GM23338 (cell line): ENCODE measurements around the gene HDAC5. TPM values are rescaled to one million over a fixed set of nuclear protein-coding genes. Genes with fewer than 3 reads are reported as not detected.

ENCODE experiments used
- ATAC-seq: fragments of 200-7000 bp; cut with Tn5 transposase; 3 replicates; pipeline ENCODE4 v1.9.1; 2020
- DNase-seq: peaks from one replicate; pipeline ENCODE4 v3.0.0-alpha.2; 2015; ENCODE audit warnings: low spot score
- H2AFZ ChIP-seq: fragments of 200-600 bp; sonication (generic); 2 replicates; pipeline ENCODE4 v1.8.0; 2016; ENCODE audit warnings: antibody characterized with exemption, mild to moderate bottlenecking, moderate library complexity
- H3F3A ChIP-seq: fragments of 200-600 bp; sonication (generic); replicated peaks from 2 replicates; pipeline ENCODE4 v1.8.0; 2017; ENCODE audit warnings: antibody characterized with exemption, mixed run types, low read depth
- H3K27ac ChIP-seq: fragments of 200-600 bp; sonication (generic); 2 replicates; pipeline ENCODE4 v1.6.1; 2016; ENCODE audit warnings: low read depth
- H3K27me3 ChIP-seq: fragments of 200-600 bp; sonication (generic); 2 replicates; pipeline ENCODE4 v1.8.0; 2016; ENCODE audit warnings: mild to moderate bottlenecking, mixed run types, moderate library complexity; ENCODE audit not compliant: insufficient read depth
- H3K36me3 ChIP-seq: fragments of 200-600 bp; sonication (generic); 2 replicates; pipeline ENCODE4 v1.8.0; 2016; ENCODE audit warnings: mild to moderate bottlenecking; ENCODE audit not compliant: insufficient read depth
- H3K4me1 ChIP-seq: fragments of 200-600 bp; sonication (generic); 2 replicates; pipeline ENCODE4 v1.8.0; 2016; ENCODE audit warnings: mild to moderate bottlenecking, moderate library complexity; ENCODE audit not compliant: insufficient read depth
- H3K4me2 ChIP-seq: fragments of 200-600 bp; sonication (generic); 2 replicates; pipeline ENCODE4 v1.7.1; 2017; ENCODE audit warnings: mixed run types
- H3K4me3 ChIP-seq: fragments of 200-600 bp; sonication (generic); 2 replicates; pipeline ENCODE4 v1.6.1; 2016; ENCODE audit warnings: mixed run types
- H3K79me2 ChIP-seq: fragments of 200-600 bp; sonication (generic); replicated peaks from 2 replicates; pipeline ENCODE4 v1.8.0; 2017; ENCODE audit warnings: mild to moderate bottlenecking; ENCODE audit not compliant: insufficient read depth
- H3K9me2 ChIP-seq: fragments of 200-600 bp; sonication (generic); 2 replicates; pipeline ENCODE4 v1.8.0; 2017; ENCODE audit not compliant: insufficient read depth
- H4K20me1 ChIP-seq: fragments of 200-600 bp; sonication (generic); replicated peaks from 2 replicates; pipeline ENCODE4 v1.8.0; 2017; ENCODE audit warnings: mild to moderate bottlenecking; ENCODE audit not compliant: insufficient read depth
- H3K27ac Mint-ChIP-seq: 2 replicates; pipeline ENCODE4 v1.8.0; 2020; ENCODE audit warnings: inconsistent platforms, mild to moderate bottlenecking, moderate library complexity, mixed read lengths
- H3K27me3 Mint-ChIP-seq: 3 replicates; pipeline ENCODE4 v1.8.0; 2022; ENCODE audit warnings: low read depth, mild to moderate bottlenecking, moderate library complexity, mixed read lengths, inconsistent platforms; ENCODE audit not compliant: insufficient read depth, poor library complexity
- H3K36me3 Mint-ChIP-seq: 3 replicates; pipeline ENCODE4 v1.8.0; 2021; ENCODE audit warnings: low read depth, mild to moderate bottlenecking, inconsistent platforms, moderate library complexity, mixed read lengths
- H3K4me1 Mint-ChIP-seq: 3 replicates; pipeline ENCODE4 v1.8.0; 2020; ENCODE audit warnings: mild to moderate bottlenecking, inconsistent platforms, mixed read lengths
- H3K4me3 Mint-ChIP-seq: 3 replicates; pipeline ENCODE4 v1.8.0; 2021; ENCODE audit warnings: moderate library complexity, mild to moderate bottlenecking, inconsistent platforms, mixed read lengths
- H3K9me3 Mint-ChIP-seq: 3 replicates; pipeline ENCODE4 v1.8.0; 2020; ENCODE audit warnings: moderate library complexity, mild to moderate bottlenecking, inconsistent platforms, mixed read lengths
- CREB1 ChIP-seq: fragments of 250-450 bp; sonication (Bioruptor Pico); IDR thresholded peaks from 2 replicates; pipeline ENCODE4 v1.5.0; 2020; ENCODE audit warnings: low read depth, mild to moderate bottlenecking, moderate library complexity
- EZH2 ChIP-seq: fragments of 200-600 bp; sonication (generic); IDR thresholded peaks from one replicate; pipeline ENCODE4 v1.8.0; 2017; ENCODE audit warnings: antibody characterized with exemption, mild to moderate bottlenecking, low read depth; ENCODE audit not compliant: unreplicated experiment
- EZH2phosphoT487 ChIP-seq: fragments of 200-600 bp; sonication (generic); IDR thresholded peaks from one replicate; pipeline ENCODE4 v1.8.1; 2018; ENCODE audit warnings: antibody characterized with exemption; ENCODE audit not compliant: unreplicated experiment
- JUNB ChIP-seq: IDR thresholded peaks from one replicate; pipeline ENCODE4 v1.6.1; 2016; ENCODE audit warnings: antibody characterized with exemption; ENCODE audit not compliant: unreplicated experiment
- NANOG ChIP-seq: IDR thresholded peaks from 2 replicates; pipeline ENCODE4 v1.6.1; 2016; ENCODE audit warnings: antibody characterized with exemption, borderline replicate concordance
- POLR2AphosphoS5 ChIP-seq: IDR thresholded peaks from 2 replicates; pipeline ENCODE4 v1.6.1; 2016; ENCODE audit warnings: antibody characterized with exemption, low read depth
- STAT1 ChIP-seq: IDR thresholded peaks from one replicate; pipeline ENCODE4 v1.6.1; 2016; ENCODE audit warnings: antibody characterized with exemption; ENCODE audit not compliant: unreplicated experiment
- ZNF114 ChIP-seq: fragments of 250-450 bp; sonication (Bioruptor Pico); IDR thresholded peaks from 2 replicates; pipeline ENCODE4 v1.5.0; 2020; ENCODE audit warnings: mild to moderate bottlenecking, moderate library complexity
- ZNF331 ChIP-seq: fragments of 250-450 bp; sonication (Bioruptor Pico); IDR thresholded peaks from 2 replicates; pipeline ENCODE4 v1.5.0; 2020; ENCODE audit warnings: low read depth, mild to moderate bottlenecking, moderate library complexity
- polyA plus RNA-seq: library from polyadenylated mRNA; unstranded; fragments of >200 nt; fragmentation: Nextera tagmentation; extraction: Ambion mirVana; gene quantifications from 2 replicates; pipeline ENCODE4 v1.2.1, GENCODE V29; 2016
- total RNA-seq: library from RNA; depleted of rRNA; stranded (reverse); fragments of >200 nt; shearing (Covaris generic); gene quantifications from 2 replicates; pipeline ENCODE4 v1.2.3, GENCODE V29; 2014
- TF ChIP-seq, protein P1 (sequence below): IDR thresholded peaks from 2 replicates; pipeline ENCODE4 v1.6.1; 2016; ENCODE audit warnings: antibody characterized with exemption
- TF ChIP-seq, protein P2 (sequence below): IDR thresholded peaks from one replicate; pipeline ENCODE4 v1.6.1; 2018; ENCODE audit warnings: antibody characterized with exemption; ENCODE audit not compliant: unreplicated experiment
- TF ChIP-seq, protein P3 (sequence below): fragments of 250-450 bp; sonication (Bioruptor Pico); IDR thresholded peaks from 2 replicates; pipeline ENCODE4 v1.5.0; 2020; ENCODE audit warnings: mild to moderate bottlenecking, moderate library complexity
- TF ChIP-seq, protein P4 (sequence below), 2 experiments: fragments of 200-600 bp in 1 of 2; sonication (generic) in 1 of 2; conservative IDR thresholded peaks; 2 replicates each; pipeline versions ENCODE4 v1.5.1 to v1.6.1; 2016 to 2017; ENCODE audit warnings: antibody characterized with exemption in 2 of 2, low read depth in 2 of 2, mild to moderate bottlenecking in 2 of 2, moderate library complexity in 1 of 2

Gene HDAC5
- total and polyA plus RNA-seq, 2 experiments from 2014 or later = 16.9 to 71.1 TPM

DNA sequence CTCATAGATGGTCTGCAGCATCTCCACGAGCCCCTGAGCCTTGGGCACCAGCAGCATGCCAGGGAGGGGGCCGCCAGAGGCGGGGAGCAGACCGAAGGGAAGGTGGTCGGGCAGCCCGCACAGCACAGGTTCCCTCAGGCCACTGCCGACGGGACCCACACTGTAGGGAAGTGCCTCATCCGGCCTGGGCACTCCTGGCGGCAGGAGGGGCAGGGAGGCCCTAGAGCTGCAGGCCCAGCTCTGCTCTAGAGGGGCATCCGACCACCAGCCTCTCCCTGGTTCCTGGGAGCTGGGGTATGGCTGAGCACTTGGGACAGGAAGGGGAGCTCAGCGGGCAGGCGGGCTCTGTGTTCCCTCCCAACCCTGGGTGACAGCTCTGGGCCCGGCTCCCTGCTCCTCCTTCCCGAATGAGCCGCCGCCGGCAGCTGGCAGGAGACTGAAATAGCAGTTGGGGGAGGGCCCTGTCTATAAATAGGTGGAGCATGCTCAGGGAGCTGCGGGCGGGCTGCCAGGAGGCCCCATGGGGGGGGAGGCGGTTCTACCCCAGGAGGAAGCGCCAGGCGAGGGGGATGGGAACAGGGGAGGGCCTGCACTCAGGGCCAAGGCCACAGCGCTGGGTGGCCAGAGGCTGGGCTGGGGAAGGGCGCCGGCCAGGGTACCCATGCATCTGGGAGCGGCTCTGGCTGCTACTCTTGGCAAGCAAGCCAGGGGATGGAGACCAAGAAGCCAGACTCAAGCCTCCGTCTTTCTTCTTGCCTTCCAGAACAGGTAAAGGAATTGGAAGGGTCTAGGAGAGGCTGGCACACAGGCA, 12.4 kb downstream of the HDAC5 start:
- H3K4me3 Mint-ChIP-seq = peak overlapping the region; percentile 52; the same call in 2 of the 3 replicates
- no peaks in the 10 kb centered on the region for H3K36me3 ChIP-seq
- H3K4me1 Mint-ChIP-seq = peaks cover 45% of the 10 kb centered on the region
- H3K27ac ChIP-seq = no peak overlapping the region; the same call in 1 of the 2 replicates
- peaks cover 3% of the 10 kb centered on the region for H4K20me1 ChIP-seq
- H3K4me2 ChIP-seq = peak overlapping the region; percentile 77
- H3K4me1 ChIP-seq = peaks cover 34% of the 10 kb centered on the region
- H3K9me2 ChIP-seq = no peaks in the 10 kb centered on the region
- H3K36me3 Mint-ChIP-seq = no peaks in the 10 kb centered on the region; the same call in 2 of the 3 replicates
- H3K27me3 ChIP-seq = no peaks in the 10 kb centered on the region
- H3K4me3 ChIP-seq = peak overlapping the region; percentile 54
- H3K27ac Mint-ChIP-seq = no peak overlapping the region
- peaks cover 5% of the 10 kb centered on the region for H3K27me3 Mint-ChIP-seq
- peaks cover 6% of the 10 kb centered on the region for H3K79me2 ChIP-seq
- no peak overlapping the region for H2AFZ ChIP-seq
- H3K9me3 Mint-ChIP-seq = no peaks in the 10 kb centered on the region
- peak; percentile 54 for TF ChIP-seq POLR2AphosphoS5
- no peak for TF ChIP-seq EZH2phosphoT487
- no peak for TF ChIP-seq EZH2
- TF ChIP-seq JUNB = no peak
- TF ChIP-seq, protein P1, sequence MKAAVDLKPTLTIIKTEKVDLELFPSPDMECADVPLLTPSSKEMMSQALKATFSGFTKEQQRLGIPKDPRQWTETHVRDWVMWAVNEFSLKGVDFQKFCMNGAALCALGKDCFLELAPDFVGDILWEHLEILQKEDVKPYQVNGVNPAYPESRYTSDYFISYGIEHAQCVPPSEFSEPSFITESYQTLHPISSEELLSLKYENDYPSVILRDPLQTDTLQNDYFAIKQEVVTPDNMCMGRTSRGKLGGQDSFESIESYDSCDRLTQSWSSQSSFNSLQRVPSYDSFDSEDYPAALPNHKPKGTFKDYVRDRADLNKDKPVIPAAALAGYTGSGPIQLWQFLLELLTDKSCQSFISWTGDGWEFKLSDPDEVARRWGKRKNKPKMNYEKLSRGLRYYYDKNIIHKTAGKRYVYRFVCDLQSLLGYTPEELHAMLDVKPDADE = peak; percentile 4; the same call in 1 of the 2 replicates
- TF ChIP-seq STAT1 = no peak
- TF ChIP-seq ZNF331 = no peak
- no peak for TF ChIP-seq ZNF114
- TF ChIP-seq, protein P2, sequence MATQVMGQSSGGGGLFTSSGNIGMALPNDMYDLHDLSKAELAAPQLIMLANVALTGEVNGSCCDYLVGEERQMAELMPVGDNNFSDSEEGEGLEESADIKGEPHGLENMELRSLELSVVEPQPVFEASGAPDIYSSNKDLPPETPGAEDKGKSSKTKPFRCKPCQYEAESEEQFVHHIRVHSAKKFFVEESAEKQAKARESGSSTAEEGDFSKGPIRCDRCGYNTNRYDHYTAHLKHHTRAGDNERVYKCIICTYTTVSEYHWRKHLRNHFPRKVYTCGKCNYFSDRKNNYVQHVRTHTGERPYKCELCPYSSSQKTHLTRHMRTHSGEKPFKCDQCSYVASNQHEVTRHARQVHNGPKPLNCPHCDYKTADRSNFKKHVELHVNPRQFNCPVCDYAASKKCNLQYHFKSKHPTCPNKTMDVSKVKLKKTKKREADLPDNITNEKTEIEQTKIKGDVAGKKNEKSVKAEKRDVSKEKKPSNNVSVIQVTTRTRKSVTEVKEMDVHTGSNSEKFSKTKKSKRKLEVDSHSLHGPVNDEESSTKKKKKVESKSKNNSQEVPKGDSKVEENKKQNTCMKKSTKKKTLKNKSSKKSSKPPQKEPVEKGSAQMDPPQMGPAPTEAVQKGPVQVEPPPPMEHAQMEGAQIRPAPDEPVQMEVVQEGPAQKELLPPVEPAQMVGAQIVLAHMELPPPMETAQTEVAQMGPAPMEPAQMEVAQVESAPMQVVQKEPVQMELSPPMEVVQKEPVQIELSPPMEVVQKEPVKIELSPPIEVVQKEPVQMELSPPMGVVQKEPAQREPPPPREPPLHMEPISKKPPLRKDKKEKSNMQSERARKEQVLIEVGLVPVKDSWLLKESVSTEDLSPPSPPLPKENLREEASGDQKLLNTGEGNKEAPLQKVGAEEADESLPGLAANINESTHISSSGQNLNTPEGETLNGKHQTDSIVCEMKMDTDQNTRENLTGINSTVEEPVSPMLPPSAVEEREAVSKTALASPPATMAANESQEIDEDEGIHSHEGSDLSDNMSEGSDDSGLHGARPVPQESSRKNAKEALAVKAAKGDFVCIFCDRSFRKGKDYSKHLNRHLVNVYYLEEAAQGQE = no peak
- TF ChIP-seq, protein P3, sequence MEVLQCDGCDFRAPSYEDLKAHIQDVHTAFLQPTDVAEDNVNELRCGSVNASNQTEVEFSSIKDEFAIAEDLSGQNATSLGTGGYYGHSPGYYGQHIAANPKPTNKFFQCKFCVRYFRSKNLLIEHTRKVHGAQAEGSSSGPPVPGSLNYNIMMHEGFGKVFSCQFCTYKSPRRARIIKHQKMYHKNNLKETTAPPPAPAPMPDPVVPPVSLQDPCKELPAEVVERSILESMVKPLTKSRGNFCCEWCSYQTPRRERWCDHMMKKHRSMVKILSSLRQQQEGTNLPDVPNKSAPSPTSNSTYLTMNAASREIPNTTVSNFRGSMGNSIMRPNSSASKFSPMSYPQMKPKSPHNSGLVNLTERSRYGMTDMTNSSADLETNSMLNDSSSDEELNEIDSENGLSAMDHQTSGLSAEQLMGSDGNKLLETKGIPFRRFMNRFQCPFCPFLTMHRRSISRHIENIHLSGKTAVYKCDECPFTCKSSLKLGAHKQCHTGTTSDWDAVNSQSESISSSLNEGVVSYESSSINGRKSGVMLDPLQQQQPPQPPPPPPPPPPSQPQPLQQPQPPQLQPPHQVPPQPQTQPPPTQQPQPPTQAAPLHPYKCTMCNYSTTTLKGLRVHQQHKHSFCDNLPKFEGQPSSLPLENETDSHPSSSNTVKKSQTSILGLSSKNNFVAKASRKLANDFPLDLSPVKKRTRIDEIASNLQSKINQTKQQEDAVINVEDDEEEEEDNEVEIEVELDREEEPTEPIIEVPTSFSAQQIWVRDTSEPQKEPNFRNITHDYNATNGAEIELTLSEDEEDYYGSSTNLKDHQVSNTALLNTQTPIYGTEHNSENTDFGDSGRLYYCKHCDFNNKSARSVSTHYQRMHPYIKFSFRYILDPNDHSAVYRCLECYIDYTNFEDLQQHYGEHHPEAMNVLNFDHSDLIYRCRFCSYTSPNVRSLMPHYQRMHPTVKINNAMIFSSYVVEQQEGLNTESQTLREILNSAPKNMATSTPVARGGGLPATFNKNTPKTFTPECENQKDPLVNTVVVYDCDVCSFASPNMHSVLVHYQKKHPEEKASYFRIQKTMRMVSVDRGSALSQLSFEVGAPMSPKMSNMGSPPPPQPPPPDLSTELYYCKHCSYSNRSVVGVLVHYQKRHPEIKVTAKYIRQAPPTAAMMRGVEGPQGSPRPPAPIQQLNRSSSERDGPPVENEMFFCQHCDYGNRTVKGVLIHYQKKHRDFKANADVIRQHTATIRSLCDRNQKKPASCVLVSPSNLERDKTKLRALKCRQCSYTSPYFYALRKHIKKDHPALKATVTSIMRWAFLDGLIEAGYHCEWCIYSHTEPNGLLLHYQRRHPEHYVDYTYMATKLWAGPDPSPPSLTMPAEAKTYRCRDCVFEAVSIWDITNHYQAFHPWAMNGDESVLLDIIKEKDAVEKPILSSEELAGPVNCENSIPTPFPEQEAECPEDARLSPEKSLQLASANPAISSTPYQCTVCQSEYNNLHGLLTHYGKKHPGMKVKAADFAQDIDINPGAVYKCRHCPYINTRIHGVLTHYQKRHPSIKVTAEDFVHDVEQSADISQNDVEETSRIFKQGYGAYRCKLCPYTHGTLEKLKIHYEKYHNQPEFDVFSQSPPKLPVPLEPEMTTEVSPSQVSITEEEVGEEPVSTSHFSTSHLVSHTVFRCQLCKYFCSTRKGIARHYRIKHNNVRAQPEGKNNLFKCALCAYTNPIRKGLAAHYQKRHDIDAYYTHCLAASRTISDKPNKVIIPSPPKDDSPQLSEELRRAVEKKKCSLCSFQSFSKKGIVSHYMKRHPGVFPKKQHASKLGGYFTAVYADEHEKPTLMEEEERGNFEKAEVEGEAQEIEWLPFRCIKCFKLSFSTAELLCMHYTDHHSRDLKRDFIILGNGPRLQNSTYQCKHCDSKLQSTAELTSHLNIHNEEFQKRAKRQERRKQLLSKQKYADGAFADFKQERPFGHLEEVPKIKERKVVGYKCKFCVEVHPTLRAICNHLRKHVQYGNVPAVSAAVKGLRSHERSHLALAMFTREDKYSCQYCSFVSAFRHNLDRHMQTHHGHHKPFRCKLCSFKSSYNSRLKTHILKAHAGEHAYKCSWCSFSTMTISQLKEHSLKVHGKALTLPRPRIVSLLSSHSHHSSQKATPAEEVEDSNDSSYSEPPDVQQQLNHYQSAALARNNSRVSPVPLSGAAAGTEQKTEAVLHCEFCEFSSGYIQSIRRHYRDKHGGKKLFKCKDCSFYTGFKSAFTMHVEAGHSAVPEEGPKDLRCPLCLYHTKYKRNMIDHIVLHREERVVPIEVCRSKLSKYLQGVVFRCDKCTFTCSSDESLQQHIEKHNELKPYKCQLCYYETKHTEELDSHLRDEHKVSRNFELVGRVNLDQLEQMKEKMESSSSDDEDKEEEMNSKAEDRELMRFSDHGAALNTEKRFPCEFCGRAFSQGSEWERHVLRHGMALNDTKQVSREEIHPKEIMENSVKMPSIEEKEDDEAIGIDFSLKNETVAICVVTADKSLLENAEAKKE (CRISPR knock-in tag) = no peak
- TF ChIP-seq CREB1 (CRISPR knock-in tag) = no peak
- no peak for TF ChIP-seq NANOG
- TF ChIP-seq, protein P4, sequence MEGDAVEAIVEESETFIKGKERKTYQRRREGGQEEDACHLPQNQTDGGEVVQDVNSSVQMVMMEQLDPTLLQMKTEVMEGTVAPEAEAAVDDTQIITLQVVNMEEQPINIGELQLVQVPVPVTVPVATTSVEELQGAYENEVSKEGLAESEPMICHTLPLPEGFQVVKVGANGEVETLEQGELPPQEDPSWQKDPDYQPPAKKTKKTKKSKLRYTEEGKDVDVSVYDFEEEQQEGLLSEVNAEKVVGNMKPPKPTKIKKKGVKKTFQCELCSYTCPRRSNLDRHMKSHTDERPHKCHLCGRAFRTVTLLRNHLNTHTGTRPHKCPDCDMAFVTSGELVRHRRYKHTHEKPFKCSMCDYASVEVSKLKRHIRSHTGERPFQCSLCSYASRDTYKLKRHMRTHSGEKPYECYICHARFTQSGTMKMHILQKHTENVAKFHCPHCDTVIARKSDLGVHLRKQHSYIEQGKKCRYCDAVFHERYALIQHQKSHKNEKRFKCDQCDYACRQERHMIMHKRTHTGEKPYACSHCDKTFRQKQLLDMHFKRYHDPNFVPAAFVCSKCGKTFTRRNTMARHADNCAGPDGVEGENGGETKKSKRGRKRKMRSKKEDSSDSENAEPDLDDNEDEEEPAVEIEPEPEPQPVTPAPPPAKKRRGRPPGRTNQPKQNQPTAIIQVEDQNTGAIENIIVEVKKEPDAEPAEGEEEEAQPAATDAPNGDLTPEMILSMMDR (conservative IDR thresholded peaks at IDR 0.05; ENCODE audit: low read depth in 2 of 2) = no peak
- ATAC-seq (peak; percentile 86), DNase-seq (peak; percentile 95)
- H3F3A ChIP-seq = peaks cover 18% of the 10 kb centered on the region; the same call in 1 of the 2 replicates
